Aorta (tissue), 5 donors: Measurements from ENCODE around the gene KCNJ5. TPM values are rescaled to one million over a fixed set of nuclear protein-coding genes. Genes with fewer than 3 reads are reported as not detected.

ENCODE experiments used
- ATAC-seq: fragments of 200-7000 bp; cut with Tn5 transposase; one replicate; pipeline ENCODE4 v1.9.1; 2022; ENCODE audit warnings: moderate library complexity; ENCODE audit not compliant: low FRiP score
- DNase-seq, 2 donors: peaks; one replicate each; pipeline ENCODE4 v3.0.0-alpha.2; 2020
- H3K27ac ChIP-seq, 2 donors: one replicate each; pipeline ENCODE4 v1.5.1; 2013; ENCODE audit warnings: low read length in 2 of 2, mild to moderate bottlenecking in 2 of 2, moderate library complexity in 2 of 2, control low read depth in 1 of 2, inconsistent platforms in 1 of 2, low read depth in 1 of 2
- H3K27me3 ChIP-seq, 2 donors: one replicate each; pipeline ENCODE4 v1.6.1; 2013; ENCODE audit warnings: control low read depth in 1 of 2, low read length in 1 of 2, mild to moderate bottlenecking in 1 of 2, moderate library complexity in 1 of 2; ENCODE audit not compliant: insufficient read depth in 2 of 2, control insufficient read depth in 1 of 2
- H3K36me3 ChIP-seq, 2 donors: one replicate each; pipeline ENCODE4 v1.6.1; 2013; ENCODE audit warnings: control low read depth in 1 of 2, low read length in 1 of 2, mild to moderate bottlenecking in 1 of 2; ENCODE audit not compliant: insufficient read depth in 2 of 2, control insufficient read depth in 1 of 2
- H3K4me1 ChIP-seq, 2 donors: one replicate each; pipeline ENCODE4 v1.6.1; 2013; ENCODE audit warnings: low read length in 2 of 2, control low read depth in 1 of 2, mild to moderate bottlenecking in 1 of 2, moderate library complexity in 1 of 2; ENCODE audit not compliant: insufficient read depth in 2 of 2, control insufficient read depth in 1 of 2
- H3K4me3 ChIP-seq, 2 donors: one replicate each; pipeline ENCODE4 v1.5.1; 2013; ENCODE audit warnings: low read length in 2 of 2, control low read depth in 1 of 2, mild to moderate bottlenecking in 1 of 2
- H3K9me3 ChIP-seq: one replicate; pipeline ENCODE4 v1.6.1; 2013; ENCODE audit warnings: mild to moderate bottlenecking, low read length; ENCODE audit not compliant: control insufficient read depth
- WGBS, 2 donors: extraction: QIAGEN DNeasy Blood & Tissue Kit; methylation state at CpG; one replicate each; pipeline ENCODE4 v1.1.7; 2013; 5-methylcytosine and 5-hydroxymethylcytosine counted together
- intact Hi-C, 2 donors: fragments of 100-400 bp; cut with DNase I; formaldehyde crosslinking; loops; one replicate each; pipeline versions ENCODE4 v1.14.2 to v1.15.0; 2022
- polyA plus RNA-seq, 2 donors: library from polyadenylated mRNA; stranded (reverse); fragments of 200-250 nt; gene quantifications; one replicate each; pipeline ENCODE4 v1.2.3, GENCODE V29; 2013
- total RNA-seq, 2 donors: library from RNA; stranded (reverse); fragmentation: NEBNext Ultra II Directional; extraction: Animal tissue kit (Norgen Biotek cat#: 25700); gene quantifications; one replicate each; pipeline ENCODE4 v1.2.1, GENCODE V29; 2021
- donor health status: healthy with polysubstance abuse.
- donor health status: Bipolar disorder and iron deficiency.
- donor health status: DM: no; HTN: no; CAD: no.
- donor health status: DM: no; HTN: no; CAD: no.
- donor health status: DM: yes; HTN: yes; CAD: no.

The KCNJ5 gene
- total and polyA plus RNA-seq, 4 donors, result 0.31 to 3.5 (median 1.8) TPM

GRCh38 chr11:128961645-128962044 lies 70.5 kb downstream of the KCNJ5 start:
- Histone ChIP-seq H3K27ac (no peak overlapping the region), H3K36me3 (no peaks in the 10 kb centered on the region), H3K4me3 (no peak overlapping the region), H3K4me1 (no peaks in the 10 kb centered on the region), H3K9me3 (no peaks in the 10 kb centered on the region), H3K27me3 (no peaks in the 10 kb centered on the region)
- no peak for ATAC-seq
- no peak for DNase-seq
- intact Hi-C loops, result no loop called here
- 83 to 93% methylated on average over 2 of the region's 2 CpGs for WGBS, 2 donors

GRCh38 chr11:128962896-128963295 lies 71.7 kb downstream of the KCNJ5 start:
- no peak overlapping the region for H3K27ac ChIP-seq
- H3K4me3 ChIP-seq, result no peak overlapping the region
- no peaks in the 10 kb centered on the region for H3K9me3 ChIP-seq
- ATAC-seq (no peak), DNase-seq (no peak)
- no peaks in the 10 kb centered on the region for H3K36me3 ChIP-seq
- H3K27me3 ChIP-seq, result no peaks in the 10 kb centered on the region
- H3K4me1 ChIP-seq, result no peaks in the 10 kb centered on the region
- intact Hi-C loops, result no loop called here
- 83 to 89% methylated on average over 5 of the region's 5 CpGs for WGBS, 2 donors

GRCh38 chr11:128963744-128964325 lies 72.7 kb downstream of the KCNJ5 start:
- intact Hi-C loops, result no loop called here
- Histone ChIP-seq H3K4me1 (no peaks in the 10 kb centered on the region), H3K27ac (no peak overlapping the region), H3K4me3 (no peak overlapping the region), H3K36me3 (peaks cover 0 to under 1% of the 10 kb centered on the region in 2 donors), H3K9me3 (no peaks in the 10 kb centered on the region), H3K27me3 (no peaks in the 10 kb centered on the region)
- no peak for DNase-seq
- no peak for ATAC-seq
- WGBS, 2 donors, result 84 to 85% methylated on average over 3 of the region's 3 CpGs

- no peaks in the 10 kb centered on the region for H3K9me3 ChIP-seq
- ATAC-seq, result no peak
- no peak overlapping the region for H3K27ac ChIP-seq
- intact Hi-C loops, result no loop called here
- no peaks in the 10 kb centered on the region for H3K4me1 ChIP-seq
- no peak overlapping the region for H3K4me3 ChIP-seq
- H3K27me3 ChIP-seq, result no peaks in the 10 kb centered on the region
- 88 to 91% methylated on average over 7 of the region's 7 CpGs for WGBS, 2 donors
- no peak for DNase-seq
- H3K36me3 ChIP-seq, result peaks cover 0 to 2% of the 10 kb centered on the region in 2 donors
Observed at GRCh38 chr11:128964463-128964930, 73.3 kb downstream of the KCNJ5 start.

GRCh38 chr11:128965485-128965884 lies 74.3 kb downstream of the KCNJ5 start:
- ATAC-seq (no peak), DNase-seq (no peak)
- no peaks in the 10 kb centered on the region for H3K9me3 ChIP-seq
- no peaks in the 10 kb centered on the region for H3K4me1 ChIP-seq
- no peak overlapping the region for H3K27ac ChIP-seq
- no peak overlapping the region for H3K4me3 ChIP-seq
- 49 to 58% methylated on average over 4 of the region's 4 CpGs for WGBS, 2 donors
- no peaks in the 10 kb centered on the region for H3K27me3 ChIP-seq
- intact Hi-C loops, result no loop called here
- peaks cover 0 to 2% of the 10 kb centered on the region in 2 donors for H3K36me3 ChIP-seq

GRCh38 chr11:128967578-128967977 lies 76.4 kb downstream of the KCNJ5 start:
- ATAC-seq, result no peak
- H3K27ac ChIP-seq, result no peak overlapping the region
- H3K4me3 ChIP-seq, result no peak overlapping the region
- WGBS, 2 donors, result 81 to 84% methylated on average over 6 of the region's 6 CpGs
- H3K36me3 ChIP-seq, result peaks cover 0 to 7% of the 10 kb centered on the region in 2 donors
- intact Hi-C loops, result no loop called here
- H3K4me1 ChIP-seq, result no peaks in the 10 kb centered on the region
- H3K27me3 ChIP-seq, result no peaks in the 10 kb centered on the region
- DNase-seq, result no peak
- no peaks in the 10 kb centered on the region for H3K9me3 ChIP-seq

GRCh38 chr11:128968916-128969315 lies 77.8 kb downstream of the KCNJ5 start:
- H3K27me3 ChIP-seq, result no peaks in the 10 kb centered on the region
- DNase-seq (no peak), ATAC-seq (no peak)
- 93% methylated on average over 9 of the region's 9 CpGs for WGBS, 2 donors
- no peaks in the 10 kb centered on the region for H3K9me3 ChIP-seq
- H3K4me1 ChIP-seq, result no peaks in the 10 kb centered on the region
- H3K27ac ChIP-seq, result no peak overlapping the region
- no peak overlapping the region for H3K4me3 ChIP-seq
- peaks cover 0 to 13% of the 10 kb centered on the region in 2 donors for H3K36me3 ChIP-seq
- intact Hi-C loops, result no loop called here

Other genes starting within 250 kb of the KCNJ5 start
- 10 to 100 TPM; 32.5 to 65.0 TPM for gene FLI1, start 197.3 kb upstream of the KCNJ5 start, total RNA-seq
- 1 to 10 TPM; 4.1 to 5.5 TPM for gene FLI1, start 197.3 kb upstream of the KCNJ5 start, polyA plus RNA-seq
- under 1 TPM; 0.19 to 0.24 TPM for gene KCNJ1, start 24.1 kb upstream of the KCNJ5 start, total RNA-seq
- gene KCNJ1, start 24.1 kb upstream of the KCNJ5 start, polyA plus RNA-seq, result not detected
- not detected for gene TP53AIP1, start 51.5 kb downstream of the KCNJ5 start, total RNA-seq
- not detected for gene TP53AIP1, start 51.5 kb downstream of the KCNJ5 start, polyA plus RNA-seq